Islet of Langerhans (tissue), 1 donor: ENCODE data around the gene RNF138.
"Not testable (repeated sequence)": the region's sequence is repeated elsewhere in the genome, so short reads cannot be mapped to it uniquely, and the experiment has no call there.

ENCODE experiments used
- FAIRE-seq: peaks from one replicate; lab custom pipeline; 2011; peaks lifted over from hg19 to GRCh38; lab: Jason Lieb, UNC

Gene RNF138, protein sequence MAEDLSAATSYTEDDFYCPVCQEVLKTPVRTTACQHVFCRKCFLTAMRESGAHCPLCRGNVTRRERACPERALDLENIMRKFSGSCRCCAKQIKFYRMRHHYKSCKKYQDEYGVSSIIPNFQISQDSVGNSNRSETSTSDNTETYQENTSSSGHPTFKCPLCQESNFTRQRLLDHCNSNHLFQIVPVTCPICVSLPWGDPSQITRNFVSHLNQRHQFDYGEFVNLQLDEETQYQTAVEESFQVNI

DNA sequence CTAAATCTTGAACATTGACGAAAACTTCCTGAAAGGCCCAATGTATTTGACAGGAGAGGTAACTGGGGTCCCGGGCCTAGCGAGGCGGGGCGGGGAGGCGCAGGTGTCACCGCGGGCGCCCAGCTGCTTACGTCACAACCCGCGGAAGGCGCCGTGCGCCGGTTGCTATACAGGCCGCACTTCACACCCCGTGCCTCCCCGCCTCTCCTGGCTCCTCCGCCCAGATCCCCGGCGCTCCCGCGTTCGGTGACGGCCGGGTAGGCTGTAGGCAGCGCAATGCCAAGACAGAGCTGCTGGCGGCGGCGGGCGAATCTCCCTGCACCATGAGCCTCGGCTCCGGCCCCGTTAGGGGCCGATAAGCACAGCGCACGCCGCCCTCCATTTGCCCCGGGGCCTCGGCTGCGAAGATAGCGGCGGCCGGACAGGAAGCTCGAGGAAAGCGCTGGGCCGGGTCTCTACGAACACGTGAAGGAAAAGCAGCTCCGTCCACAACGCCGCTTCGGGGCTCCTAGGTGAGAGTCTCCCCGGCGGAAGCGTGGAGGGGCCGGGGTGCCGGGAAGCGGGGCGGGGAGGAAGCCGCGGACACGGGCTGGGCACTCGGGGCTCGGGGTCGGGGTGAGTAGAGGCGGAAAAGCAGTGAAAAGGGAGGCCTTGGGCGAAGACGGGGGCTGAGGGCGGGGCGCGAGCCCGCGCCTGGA lies at the start of gene RNF138:
TSS of gene RNF138 (plus strand) at position 151 of the 698 bp plus-strand sequence. CDS start 903 bp downstream, outside the sequence.
- FAIRE-seq = no peak

- FAIRE-seq = no peak
Observed at GRCh38 chr18:32042337-32042736, 49.3 kb upstream of the RNF138 start.

DNA sequence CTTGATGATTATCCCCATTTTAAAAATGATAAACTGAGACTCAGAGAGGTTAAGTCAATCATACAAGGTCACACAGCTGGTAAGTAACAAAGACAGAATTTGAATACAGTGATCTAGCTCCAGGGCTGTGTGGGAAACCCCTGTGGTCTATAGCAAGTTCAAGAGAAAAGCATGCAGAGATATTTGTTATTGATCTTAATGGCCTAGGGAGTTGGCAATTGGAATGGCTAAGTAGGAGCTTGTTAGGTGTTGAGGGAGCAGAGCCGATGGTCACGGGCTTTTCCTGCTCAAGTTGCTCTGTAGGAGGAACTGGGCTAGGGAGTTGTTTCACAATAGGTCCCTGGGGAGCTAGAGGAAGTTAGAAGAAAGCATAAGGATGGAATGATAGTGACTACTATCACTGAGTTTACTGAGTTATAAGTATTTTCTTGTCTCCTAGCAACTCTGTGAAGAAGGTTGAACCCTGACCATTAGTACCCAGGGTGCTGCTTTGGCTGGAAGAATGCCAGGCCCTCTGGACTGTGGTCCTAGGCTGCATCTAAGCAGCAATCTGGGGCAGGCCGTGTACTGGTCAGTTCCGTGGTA lies 43.1 kb upstream of the RNF138 start:
- FAIRE-seq = no peak

GRCh38 chr18:32049393-32050171 lies 42.1 kb upstream of the RNF138 start:
- peak; percentile 30 for FAIRE-seq

GRCh38 chr18:32056613-32057358 lies 34.9 kb upstream of the RNF138 start:
- FAIRE-seq = no peak

- no peak for FAIRE-seq
Observed at GRCh38 chr18:32057624-32058165, 34.0 kb upstream of the RNF138 start.

DNA sequence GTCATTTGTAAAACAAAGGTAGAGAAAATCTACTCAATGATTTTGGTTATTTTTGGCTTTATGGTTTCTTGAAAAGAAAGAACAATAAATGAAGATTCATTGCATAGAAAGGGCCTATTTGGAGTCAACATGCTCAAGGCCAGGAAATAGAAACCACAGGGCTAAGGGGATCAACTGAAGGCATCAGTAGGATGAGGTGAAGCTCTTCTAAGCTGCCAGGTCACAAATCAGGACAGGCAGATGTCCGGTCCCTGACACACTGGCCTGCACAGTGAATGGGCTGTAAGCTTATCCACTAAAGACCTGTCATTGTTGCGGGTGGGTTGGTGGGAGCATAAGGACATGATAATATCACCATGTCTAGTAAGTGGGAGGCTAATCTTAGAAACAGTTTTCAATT lies 31.6 kb upstream of the RNF138 start:
- FAIRE-seq = no peak

GRCh38 chr18:32067375-32068167 lies 24.1 kb upstream of the RNF138 start:
- no peak for FAIRE-seq

DNA sequence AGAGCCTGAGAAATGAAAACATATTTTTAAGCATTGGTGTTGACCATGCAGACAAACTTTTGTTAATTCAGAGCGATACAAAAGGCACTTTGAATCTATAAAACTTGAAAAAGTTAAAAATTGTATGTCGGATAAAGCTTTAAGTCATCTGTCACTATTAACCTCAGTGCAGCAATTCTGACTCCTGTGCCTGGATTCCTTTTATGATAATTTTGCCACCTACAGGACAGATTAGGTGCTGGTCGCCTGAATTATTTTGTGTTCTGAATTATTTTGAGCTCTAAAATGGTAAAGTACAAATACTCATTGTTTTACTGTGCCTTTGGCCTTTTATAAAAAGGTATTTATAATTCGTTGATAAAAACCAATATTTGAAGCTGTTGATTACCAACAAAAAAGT lies 19.4 kb upstream of the RNF138 start:
- peak; percentile 30 for FAIRE-seq

- no peak for FAIRE-seq
Observed at GRCh38 chr18:32074206-32074605, 17.5 kb upstream of the RNF138 start.

GRCh38 chr18:32078845-32079244 lies 12.8 kb upstream of the RNF138 start:
- no peak for FAIRE-seq

DNA sequence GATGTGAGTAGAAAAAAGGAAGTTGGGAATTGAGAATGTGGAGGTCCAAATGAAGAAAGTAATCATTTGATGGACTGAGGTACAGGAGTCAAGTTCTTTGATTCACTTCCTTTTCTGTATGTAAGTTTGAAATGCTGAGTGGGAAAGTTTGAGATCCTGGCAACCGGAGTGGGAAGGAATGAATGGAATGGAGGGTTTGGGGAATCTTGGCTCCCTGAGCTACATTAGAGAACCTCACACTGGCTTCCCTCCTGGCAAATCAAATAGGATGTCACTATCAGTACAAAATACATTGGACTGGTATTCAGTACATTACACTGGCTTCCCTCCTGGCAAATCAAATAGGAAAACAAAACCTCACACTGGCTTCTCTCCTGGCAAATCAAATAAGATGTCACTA lies 9.8 kb upstream of the RNF138 start:
- no peak for FAIRE-seq

DNA sequence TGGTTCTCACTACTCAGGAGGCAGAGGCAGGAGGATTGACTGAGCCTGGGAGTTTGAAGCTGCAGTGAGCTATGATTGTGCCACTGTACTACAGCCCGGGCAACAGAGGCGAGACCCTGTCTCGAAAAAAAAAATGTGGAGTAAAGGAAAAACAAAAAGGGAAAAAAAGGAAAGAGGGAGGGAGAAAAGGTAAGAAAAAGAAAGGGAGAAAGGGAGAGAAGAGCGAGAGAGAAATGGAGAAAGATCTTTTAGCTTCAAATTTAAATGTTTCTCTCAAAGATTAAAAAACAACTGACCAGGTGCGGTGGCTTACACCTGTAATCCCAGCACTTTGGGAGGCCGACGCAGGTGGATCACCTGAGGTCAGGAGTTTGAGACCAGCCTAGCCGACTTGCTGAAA lies 7.9 kb upstream of the RNF138 start:
- FAIRE-seq = no peak

GRCh38 chr18:32086881-32087280 lies 4.8 kb upstream of the RNF138 start:
- no peak for FAIRE-seq

GRCh38 chr18:32090831-32091230 lies 843 bp upstream of the RNF138 start:
- FAIRE-seq = not testable (repeated sequence)

- FAIRE-seq = peak; percentile 62
Observed at GRCh38 chr18:32091325-32091723, 350 bp upstream of the RNF138 start.

GRCh38 chr18:32092422-32093101 lies 888 bp downstream of the RNF138 start:
- no peak for FAIRE-seq

- no peak for FAIRE-seq
Observed at GRCh38 chr18:32093102-32093511, 1.4 kb downstream of the RNF138 start.

- no peak for FAIRE-seq
Observed at GRCh38 chr18:32093523-32093922, 1.8 kb downstream of the RNF138 start.

DNA sequence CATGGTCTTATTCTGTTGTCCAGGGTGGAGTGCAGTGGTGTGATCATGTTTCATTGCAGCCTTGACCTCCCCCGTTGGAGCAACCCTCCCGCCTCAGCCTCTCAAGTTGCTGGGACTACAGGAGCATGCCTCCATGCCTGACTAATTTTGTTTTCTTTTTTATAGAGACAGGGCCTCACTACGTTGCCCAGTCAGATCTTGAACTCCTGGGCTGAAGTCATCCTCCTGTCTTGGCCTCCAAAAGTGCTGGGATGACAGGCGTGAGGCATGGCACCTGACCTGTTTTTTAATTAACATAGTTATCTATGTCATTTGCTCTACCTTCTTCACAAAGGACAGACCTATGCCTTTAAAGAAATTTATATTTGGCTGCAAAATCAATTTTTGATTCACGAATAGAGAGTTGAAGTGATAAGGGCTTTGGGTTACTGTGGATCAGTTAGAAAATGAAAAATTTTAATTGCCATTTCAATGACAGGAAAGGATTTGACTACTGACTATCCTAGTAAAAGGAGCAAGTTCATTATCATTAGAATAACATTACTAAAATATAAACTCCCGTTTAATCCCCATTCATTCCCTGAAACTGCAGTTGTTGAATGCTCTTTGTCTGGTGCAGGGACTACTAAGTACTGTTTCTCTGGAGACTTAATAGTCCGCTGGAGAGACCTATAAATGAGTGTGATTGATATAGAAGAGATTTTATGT lies 3.7 kb downstream of the RNF138 start:
- no peak for FAIRE-seq
